Naive thymus-derived CD4-positive, alpha-beta T cell (primary cell): ENCODE results near the gene SGMS1. TPM values are rescaled to one million over a fixed set of nuclear protein-coding genes. Genes with fewer than 3 reads are reported as not detected.

Experiments
- ATAC-seq: fragments of 150-1000 bp; cut with Tn5 transposase; 2 replicates; pipeline ENCODE4 v1.10.0; 2021; ENCODE audit warnings: mild to moderate bottlenecking, moderate library complexity
- CTCF ChIA-PET: fragments of 350-600 bp; sonication (Branson Sonifier 250); formaldehyde crosslinking; loops from one replicate; lab custom pipeline; 2021; ENCODE audit warnings: antibody characterized with exemption; lab: Charles Lee
- POLR2A ChIA-PET: fragments of 350-600 bp; sonication (Branson Sonifier 250); formaldehyde crosslinking; loops from one replicate; lab custom pipeline; 2021; ENCODE audit warnings: antibody characterized with exemption, inconsistent platforms; lab: Charles Lee
- DNase-seq, 9 donors: peaks; one replicate each; pipeline versions ENCODE4 v3.0.0 to v3.0.0-alpha.2; 2020 to 2022; ENCODE audit warnings: mixed read lengths in 1 of 9
- H3K27ac ChIP-seq: one replicate; pipeline ENCODE4 v1.7.0; 2013; ENCODE audit warnings: mild to moderate bottlenecking, low read depth, low read length, moderate library complexity
- H3K27me3 ChIP-seq, 2 donors: one replicate each; pipeline ENCODE4 v1.7.0; 2013; ENCODE audit warnings: low read length in 2 of 2, mild to moderate bottlenecking in 2 of 2, moderate library complexity in 2 of 2; ENCODE audit not compliant: control insufficient read depth in 2 of 2, insufficient read depth in 2 of 2
- H3K36me3 ChIP-seq, 3 experiments: 1 replicate in 2 of 3; 2 replicates in 1 of 3; pipeline ENCODE4 v1.7.0; 2013; ENCODE audit warnings: low read length in 3 of 3, mild to moderate bottlenecking in 3 of 3, moderate library complexity in 1 of 3; ENCODE audit not compliant: insufficient read depth in 3 of 3, control insufficient read depth in 2 of 3
- H3K4me1 ChIP-seq, 2 donors: one replicate each; pipeline ENCODE4 v1.7.0; 2013; ENCODE audit warnings: low read length in 2 of 2, mild to moderate bottlenecking in 2 of 2, moderate library complexity in 1 of 2; ENCODE audit not compliant: control insufficient read depth in 2 of 2, insufficient read depth in 2 of 2
- H3K4me3 ChIP-seq: 2 replicates; pipeline ENCODE4 v1.7.0; 2013; ENCODE audit warnings: mild to moderate bottlenecking, low read length
- H3K9me3 ChIP-seq, 3 experiments: 1 replicate in 2 of 3; 2 replicates in 1 of 3; pipeline ENCODE4 v1.7.0; 2013; ENCODE audit warnings: low read length in 3 of 3; ENCODE audit not compliant: control insufficient read depth in 2 of 3
- H3K27ac Mint-ChIP-seq, 9 donors: one replicate each; pipeline ENCODE4 v1.8.0; 2020 to 2022; ENCODE audit warnings: mixed read lengths in 9 of 9, mild to moderate bottlenecking in 8 of 9, moderate library complexity in 5 of 9, inconsistent platforms in 2 of 9
- H3K27me3 Mint-ChIP-seq, 5 donors: one replicate each; pipeline ENCODE4 v1.8.0; 2021 to 2022; ENCODE audit warnings: mixed read lengths in 5 of 5, mild to moderate bottlenecking in 1 of 5
- H3K36me3 Mint-ChIP-seq, 5 donors: one replicate each; pipeline ENCODE4 v1.8.0; 2020 to 2022; ENCODE audit warnings: mixed read lengths in 5 of 5, mild to moderate bottlenecking in 3 of 5, inconsistent platforms in 1 of 5
- H3K4me1 Mint-ChIP-seq, 7 donors: one replicate each; pipeline ENCODE4 v1.8.0; 2020 to 2022; ENCODE audit warnings: mixed read lengths in 7 of 7, mild to moderate bottlenecking in 3 of 7, inconsistent platforms in 1 of 7
- H3K4me3 Mint-ChIP-seq, 10 donors: one replicate each; pipeline ENCODE4 v1.8.0; 2020 to 2022; ENCODE audit warnings: mild to moderate bottlenecking in 10 of 10, mixed read lengths in 10 of 10, moderate library complexity in 6 of 10, inconsistent platforms in 2 of 10
- H3K9me3 Mint-ChIP-seq, 11 donors: one replicate each; pipeline ENCODE4 v1.8.0; 2020 to 2022; ENCODE audit warnings: mixed read lengths in 11 of 11, mild to moderate bottlenecking in 4 of 11, inconsistent platforms in 1 of 11, moderate library complexity in 1 of 11
- intact Hi-C, 2 donors: fragments of 100-400 bp; cut with micrococcal nuclease; formaldehyde crosslinking; loops; one replicate each; pipeline ENCODE4 v1.15.1; 2023
- polyA plus RNA-seq, 2 donors: library from polyadenylated mRNA; unstranded; fragments of 300-500 nt; fragmentation: Illumina TruSeq; gene quantifications; one replicate each; pipeline ENCODE4 v1.2.3, GENCODE V29; 2021
- total RNA-seq, 6 experiments: library from RNA in 5 of 6; stranded (reverse) in 5 of 6; gene quantifications; 1 replicate in 5 of 6; 2 replicates in 1 of 6; pipeline ENCODE4 v1.2.3 and lab custom pipeline; 2021 to 2026

Gene SGMS1
- total and polyA plus RNA-seq, 7 experiments from 2014 or later: 11.5 to 45.7 (median 29.4) TPM

GRCh38 chr10:50304660-50305059 lies 319.1 kb downstream of the SGMS1 start:
- no peak for ATAC-seq
- intact Hi-C loops: no loop called here
- Mint-ChIP-seq H3K9me3 (peaks cover 0 to 3% (median 0%) of the 10 kb centered on the region in 11 donors), H3K27ac (no peak overlapping the region), H3K36me3 (peaks cover 3 to 37% (median 18%) of the 10 kb centered on the region in 5 donors), H3K4me1 (peaks cover 0 to under 1% (median 0%) of the 10 kb centered on the region in 7 donors), H3K4me3 (no peak overlapping the region), H3K27me3 (no peaks in the 10 kb centered on the region)
- Histone ChIP-seq H3K4me1 (no peaks in the 10 kb centered on the region), H3K27ac (no peak overlapping the region), H3K4me3 (no peak overlapping the region), H3K9me3 (no peaks in the 10 kb centered on the region), H3K36me3 (peaks cover 0 to 11% (median 3%) of the 10 kb centered on the region in 3 experiments), H3K27me3 (no peaks in the 10 kb centered on the region)
- ChIA-PET CTCF (no interaction called here), POLR2A (no interaction called here)
- DNase-seq: no peak

- Mint-ChIP-seq H3K9me3 (peaks cover 3 to 26% (median 9%) of the 10 kb centered on the region in 11 donors), H3K4me1 (no peaks in the 10 kb centered on the region), H3K4me3 (no peak overlapping the region), H3K36me3 (peaks cover 0 to 12% (median 9%) of the 10 kb centered on the region in 5 donors), H3K27me3 (no peaks in the 10 kb centered on the region), H3K27ac (no peak overlapping the region)
- ChIA-PET CTCF (no interaction called here), POLR2A (no interaction called here)
- DNase-seq (no peak), ATAC-seq (no peak)
- Histone ChIP-seq H3K27ac (no peak overlapping the region), H3K9me3 (peaks cover 0 to 4% (median 0%) of the 10 kb centered on the region in 3 experiments), H3K36me3 (no peaks in the 10 kb centered on the region), H3K27me3 (no peaks in the 10 kb centered on the region), H3K4me1 (no peaks in the 10 kb centered on the region), H3K4me3 (no peak overlapping the region)
- intact Hi-C loops: no loop called here
Observed at GRCh38 chr10:50299948-50300669, 323.6 kb downstream of the SGMS1 start.

GRCh38 chr10:50295367-50295766 lies 328.4 kb downstream of the SGMS1 start:
- intact Hi-C loops: no loop called here

GRCh38 chr10:50294582-50294981 lies 329.2 kb downstream of the SGMS1 start:
- Mint-ChIP-seq H3K27me3 (no peaks in the 10 kb centered on the region), H3K4me3 (no peak overlapping the region), H3K9me3 (peaks cover 3 to 26% (median 9%) of the 10 kb centered on the region in 11 donors), H3K4me1 (peaks cover 0 to 2% (median 0%) of the 10 kb centered on the region in 7 donors), H3K27ac (no peak overlapping the region), H3K36me3 (peaks cover 0 to 8% (median 4%) of the 10 kb centered on the region in 5 donors)
- DNase-seq (no peak), ATAC-seq (no peak)
- no peaks in the 10 kb centered on the region for H3K4me1 ChIP-seq
- H3K27ac ChIP-seq: no peak overlapping the region
- peaks cover 0 to 4% (median 0%) of the 10 kb centered on the region in 3 experiments for H3K9me3 ChIP-seq
- H3K4me3 ChIP-seq: no peak overlapping the region
- CTCF ChIA-PET: no interaction called here
- POLR2A ChIA-PET: no interaction called here
- no peaks in the 10 kb centered on the region for H3K36me3 ChIP-seq
- intact Hi-C loops: no loop called here
- no peaks in the 10 kb centered on the region for H3K27me3 ChIP-seq

More at GRCh38 chr10:50295367-50295766, 328.4 kb downstream of the SGMS1 start:
- DNase-seq (no peak), ATAC-seq (no peak)
- ChIA-PET CTCF (no interaction called here), POLR2A (no interaction called here)
- no peaks in the 10 kb centered on the region for H3K27me3 Mint-ChIP-seq
- Histone ChIP-seq H3K27me3 (no peaks in the 10 kb centered on the region), H3K36me3 (no peaks in the 10 kb centered on the region), H3K4me3 (no peak overlapping the region), H3K27ac (no peak overlapping the region), H3K4me1 (no peaks in the 10 kb centered on the region), H3K9me3 (peaks cover 0 to 4% (median 0%) of the 10 kb centered on the region in 3 experiments)
- no peak overlapping the region for H3K27ac Mint-ChIP-seq
- H3K36me3 Mint-ChIP-seq: peaks cover 0 to 9% (median 4%) of the 10 kb centered on the region in 5 donors
- peaks cover 3 to 26% (median 9%) of the 10 kb centered on the region in 11 donors for H3K9me3 Mint-ChIP-seq
- H3K4me3 Mint-ChIP-seq: no peak overlapping the region
- H3K4me1 Mint-ChIP-seq: peaks cover 0 to 2% (median 0%) of the 10 kb centered on the region in 7 donors

- H3K36me3 ChIP-seq: no peaks in the 10 kb centered on the region
- no peaks in the 10 kb centered on the region for H3K27me3 ChIP-seq
- Mint-ChIP-seq H3K9me3 (peaks cover 3 to 17% (median 6%) of the 10 kb centered on the region in 11 donors), H3K4me3 (no peak overlapping the region), H3K27ac (no peak overlapping the region), H3K36me3 (peaks cover 0 to 8% (median 3%) of the 10 kb centered on the region in 5 donors), H3K4me1 (peaks cover 0 to 2% (median 0%) of the 10 kb centered on the region in 7 donors), H3K27me3 (peaks cover 0 to under 1% (median 0%) of the 10 kb centered on the region in 5 donors)
- ChIA-PET POLR2A (no interaction called here), CTCF (no interaction called here)
- ATAC-seq (no peak), DNase-seq (no peak)
- intact Hi-C loops: no loop called here
- no peak overlapping the region for H3K27ac ChIP-seq
- H3K9me3 ChIP-seq: peaks cover 0 to 4% (median 0%) of the 10 kb centered on the region in 3 experiments
- no peaks in the 10 kb centered on the region for H3K4me1 ChIP-seq
- no peak overlapping the region for H3K4me3 ChIP-seq
Observed at GRCh38 chr10:50293513-50294313, 330.0 kb downstream of the SGMS1 start.

GRCh38 chr10:50291261-50291850 lies 332.4 kb downstream of the SGMS1 start:
- CTCF ChIA-PET: no interaction called here
- H3K36me3 Mint-ChIP-seq: no peaks in the 10 kb centered on the region
- H3K27ac ChIP-seq: no peak overlapping the region
- no peak overlapping the region for H3K27ac Mint-ChIP-seq
- no peak overlapping the region for H3K4me3 ChIP-seq
- peaks cover 0 to 8% (median 0%) of the 10 kb centered on the region in 11 donors for H3K9me3 Mint-ChIP-seq
- no peak overlapping the region for H3K4me3 Mint-ChIP-seq
- intact Hi-C loops: loop anchor here in 1 of 2 donors (2.0 kb wide), 1 partner anchor 361 kb away; no protein-coding TSS in a partner anchor
- H3K4me1 ChIP-seq: no peaks in the 10 kb centered on the region
- H3K27me3 ChIP-seq: no peaks in the 10 kb centered on the region
- POLR2A ChIA-PET: no interaction called here
- no peaks in the 10 kb centered on the region for H3K36me3 ChIP-seq
- ATAC-seq (no peak), DNase-seq (no peak)
- H3K27me3 Mint-ChIP-seq: peaks cover 0 to 8% (median 5%) of the 10 kb centered on the region in 5 donors
- no peaks in the 10 kb centered on the region for H3K9me3 ChIP-seq
- peaks cover 0 to 2% (median 0%) of the 10 kb centered on the region in 7 donors for H3K4me1 Mint-ChIP-seq
